NCI-H82 treated with DMSO at 0.1 percent for 48 hours (cell line): ENCODE measurements around the gene MARCKS.

Experiments used
- DNase-seq: peaks from one replicate; lab custom pipeline; 2025; ENCODE audit not compliant: unreplicated experiment; lab: John Stamatoyannopoulos, UW

The MARCKS gene

GRCh38 chr6:113856625-113857555, at the start of gene MARCKS:
Gene MARCKS, plus strand, starts transcription at chr6:113857345. Its CDS starts 401 bp downstream, at chr6:113857746.
- DNase-seq: peak; percentile 98

- no peak for DNase-seq
Observed at GRCh38 chr6:113809826-113810225, 47.3 kb upstream of the MARCKS start.

- DNase-seq: no peak
Observed at GRCh38 chr6:113813142-113813541, 44.0 kb upstream of the MARCKS start.

- DNase-seq: no peak
Observed at GRCh38 chr6:113818578-113818977, 38.6 kb upstream of the MARCKS start.

- no peak for DNase-seq
Observed at GRCh38 chr6:113819169-113819830, 37.8 kb upstream of the MARCKS start.

GRCh38 chr6:113820761-113821160, 36.4 kb upstream of the MARCKS start:
- no peak for DNase-seq

GRCh38 chr6:113821445-113821844, 35.7 kb upstream of the MARCKS start:
- DNase-seq: no peak

GRCh38 chr6:113823916-113824315, 33.2 kb upstream of the MARCKS start:
- no peak for DNase-seq

- no peak for DNase-seq
Observed at GRCh38 chr6:113824411-113824810, 32.7 kb upstream of the MARCKS start.

GRCh38 chr6:113824866-113825265, 32.3 kb upstream of the MARCKS start:
- DNase-seq: no peak

- no peak for DNase-seq
Observed at GRCh38 chr6:113825781-113826180, 31.4 kb upstream of the MARCKS start.

GRCh38 chr6:113828984-113829695, 28.0 kb upstream of the MARCKS start:
- no peak for DNase-seq

- DNase-seq: no peak
Observed at GRCh38 chr6:113829696-113830045, 27.5 kb upstream of the MARCKS start.

GRCh38 chr6:113830140-113830539, 27.0 kb upstream of the MARCKS start:
- DNase-seq: no peak

GRCh38 chr6:113833537-113833936, 23.6 kb upstream of the MARCKS start:
- DNase-seq: no peak

- no peak for DNase-seq
Observed at GRCh38 chr6:113837170-113837569, 20.0 kb upstream of the MARCKS start.

- no peak for DNase-seq
Observed at GRCh38 chr6:113842165-113842564, 15.0 kb upstream of the MARCKS start.

GRCh38 chr6:113843500-113844073, 13.6 kb upstream of the MARCKS start:
- peak; percentile 71 for DNase-seq

GRCh38 chr6:113846577-113846976, 10.6 kb upstream of the MARCKS start:
- peak; percentile 25 for DNase-seq

GRCh38 chr6:113847447-113847846, 9.7 kb upstream of the MARCKS start:
- DNase-seq: no peak

GRCh38 chr6:113848280-113848679, 8.9 kb upstream of the MARCKS start:
- DNase-seq: no peak
